ENCODE data around the gene NR2F1-AS1. TPM values are rescaled to one million over a fixed set of nuclear protein-coding genes. Genes with fewer than 3 reads are reported as not detected.
A peak's percentile ranks its signal among the peaks of the same experiment; 100 is the strongest.
"Not testable (repeated sequence)": the region's sequence is repeated elsewhere in the genome, so short reads cannot be mapped to it uniquely, and the experiment has no call there.

The NR2F1-AS1 gene
- total RNA-seq, 2 experiments from 2014 or later = not detected

DNA sequence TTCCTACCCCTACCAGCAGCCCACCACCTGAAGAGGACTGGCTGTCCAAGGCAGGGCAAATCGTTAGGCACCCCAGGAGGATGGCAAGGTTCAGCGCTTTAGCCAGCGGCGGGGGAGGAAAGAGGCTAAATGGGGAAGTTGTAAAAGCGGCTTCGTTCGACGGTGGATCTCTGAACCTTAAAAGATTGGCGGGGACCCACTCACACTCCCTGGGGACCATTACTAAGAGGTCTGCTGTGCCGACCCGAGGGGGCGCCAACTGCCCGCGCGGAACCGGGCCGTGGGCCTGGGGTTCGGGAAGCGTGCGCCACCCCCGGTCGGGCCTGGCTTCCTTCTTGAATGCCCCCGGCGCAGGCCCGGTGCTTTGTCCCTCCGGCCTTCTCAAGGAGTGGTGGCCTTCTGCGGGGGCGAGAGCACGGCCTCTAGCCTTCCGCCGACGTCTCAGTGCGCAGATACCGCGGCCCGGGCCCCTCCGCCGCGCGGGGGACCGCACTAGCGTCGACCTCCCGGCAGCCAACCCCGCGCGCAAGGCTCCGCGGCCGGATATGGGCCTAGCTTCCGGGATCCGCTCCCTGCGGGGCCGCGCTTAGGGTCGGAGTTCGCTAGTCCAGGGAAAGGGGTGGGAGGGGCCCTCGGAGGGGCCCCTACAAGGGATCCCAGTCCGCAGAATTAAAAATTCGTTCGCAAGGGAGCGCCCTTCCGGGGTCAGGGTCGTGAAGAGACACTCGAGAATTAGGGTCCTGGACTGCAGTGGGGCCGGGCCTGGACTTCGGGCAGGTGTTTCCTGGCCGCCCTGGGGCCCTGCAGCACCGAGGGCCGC is 10.5 kb downstream of the NR2F1-AS1 start:
- intact Hi-C loops (cut with micrococcal nuclease) = loop anchor here (2.0 kb wide), 2 partner anchors 14 to 32 kb away; no protein-coding TSS in a partner anchor
- no peaks in the 10 kb centered on the region for H3K36me3 Mint-ChIP-seq (ENCODE audit: low read depth)
- CTCF ChIA-PET = interaction anchor here (0.9 kb wide), 1 partner anchor 12 kb away, joined by 7 read pairs; the partner anchor contains the start of gene NR2F1

DNA sequence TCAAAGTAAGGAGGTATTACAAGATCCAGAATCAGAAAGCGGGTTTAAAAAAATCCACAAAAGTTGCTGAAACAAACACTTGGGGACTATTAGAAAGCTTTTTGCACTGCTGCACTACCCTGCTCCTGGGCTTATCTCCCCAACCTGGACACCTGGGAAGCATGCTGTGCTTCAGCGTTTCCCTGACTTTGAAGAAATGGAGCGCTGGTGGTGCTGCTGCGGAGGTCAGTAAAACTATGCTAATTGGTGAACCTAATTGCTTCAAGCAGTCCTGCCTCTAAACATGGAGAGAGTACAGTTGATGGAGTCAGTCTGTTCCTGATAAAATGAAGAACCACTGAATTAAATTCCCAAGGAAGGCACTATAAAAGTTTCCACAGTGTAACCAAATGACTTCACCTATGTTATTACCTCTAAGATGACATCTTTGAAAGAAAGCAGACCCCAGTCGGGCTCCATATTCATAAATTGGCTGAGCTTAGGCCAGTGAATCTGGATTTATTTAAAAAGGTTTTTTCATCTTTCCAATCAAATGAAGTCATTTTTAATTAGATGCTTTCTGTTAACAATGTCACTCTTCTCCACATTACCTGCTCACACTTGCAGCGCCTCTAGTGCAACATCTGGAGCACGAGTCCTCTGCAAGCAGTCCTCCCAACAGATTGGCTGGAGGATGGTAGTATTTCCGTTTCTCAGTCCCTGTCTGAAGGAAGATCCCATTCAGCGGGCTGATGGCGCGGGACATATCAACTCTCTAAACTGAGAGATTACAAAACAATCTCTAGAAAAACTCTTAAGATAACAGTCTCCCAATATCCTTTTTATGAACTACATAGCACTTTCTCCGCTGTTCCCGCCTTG is 11.5 kb downstream of the NR2F1-AS1 start:
- Mint-ChIP-seq H3K9me3 (no peaks in the 10 kb centered on the region), H3K27ac (no peak overlapping the region), H3K36me3 (ENCODE audit: low read depth) (no peaks in the 10 kb centered on the region), H3K4me3 (no peak overlapping the region), H3K27me3 (ENCODE audit: low read depth) (peaks cover 61% of the 10 kb centered on the region), H3K4me1 (ENCODE audit: low read depth) (peaks cover 24% of the 10 kb centered on the region)
- intact Hi-C loops (cut with micrococcal nuclease) = loop anchor here (2.0 kb wide), 2 partner anchors 15 to 33 kb away; no protein-coding TSS in a partner anchor
- CTCF ChIA-PET = no interaction called here
- no peak for DNase-seq

More for the DNA sequence above, 10.5 kb downstream of the NR2F1-AS1 start:
- H3K4me3 Mint-ChIP-seq = peak overlapping the region; percentile 12
- H3K27me3 Mint-ChIP-seq (ENCODE audit: low read depth) = peaks cover 71% of the 10 kb centered on the region
- H3K27ac Mint-ChIP-seq = no peak overlapping the region
- peaks cover 23% of the 10 kb centered on the region for H3K4me1 Mint-ChIP-seq (ENCODE audit: low read depth)
- DNase-seq = no peak
- H3K9me3 Mint-ChIP-seq = no peaks in the 10 kb centered on the region

DNA sequence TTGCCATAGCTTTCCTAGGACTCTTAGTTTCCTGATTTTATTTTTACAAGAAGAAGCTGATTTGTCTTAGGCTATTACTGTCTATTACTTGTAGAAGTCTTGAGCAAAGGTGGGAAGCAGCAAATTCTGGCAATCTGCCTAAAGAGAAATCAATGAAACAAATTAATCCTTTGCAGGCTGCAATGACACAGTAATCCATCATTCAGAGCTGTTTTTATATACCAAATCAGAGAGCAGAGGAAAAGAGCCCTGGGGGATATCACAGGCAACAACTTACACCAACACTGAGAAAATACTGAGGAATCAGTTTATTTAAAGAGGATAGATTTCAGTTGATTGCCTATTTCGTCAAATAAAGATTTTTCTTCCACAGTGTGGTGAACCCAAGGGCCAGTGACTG is 13.6 kb downstream of the NR2F1-AS1 start:
- peaks cover 24% of the 10 kb centered on the region for H3K4me1 Mint-ChIP-seq (ENCODE audit: low read depth)
- no peaks in the 10 kb centered on the region for H3K36me3 Mint-ChIP-seq (ENCODE audit: low read depth)
- H3K4me3 Mint-ChIP-seq = no peak overlapping the region
- CTCF ChIA-PET = no interaction called here
- no peak overlapping the region for H3K27ac Mint-ChIP-seq
- intact Hi-C loops (cut with micrococcal nuclease) = no loop called here
- DNase-seq = no peak
- H3K9me3 Mint-ChIP-seq = no peaks in the 10 kb centered on the region
- H3K27me3 Mint-ChIP-seq (ENCODE audit: low read depth) = peaks cover 47% of the 10 kb centered on the region

DNA sequence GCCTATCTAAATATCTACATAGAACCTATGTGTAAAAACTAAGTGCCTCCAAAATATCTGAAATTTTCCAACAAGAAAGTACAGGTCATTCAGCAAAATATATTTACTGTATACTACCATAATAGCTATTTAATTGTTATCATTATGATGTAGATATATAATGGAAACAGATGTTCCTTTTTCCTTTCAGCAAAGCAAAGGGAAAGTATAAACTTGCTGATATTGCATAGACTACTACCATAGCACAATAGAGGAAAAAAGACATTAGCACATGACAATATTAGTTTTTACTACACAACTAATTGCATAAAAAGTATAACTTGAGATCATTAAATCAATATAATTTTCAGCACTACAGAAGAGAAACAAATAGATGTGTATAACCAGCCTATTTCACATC is 14.9 kb downstream of the NR2F1-AS1 start:
- H3K9me3 Mint-ChIP-seq = no peaks in the 10 kb centered on the region
- intact Hi-C loops (cut with micrococcal nuclease) = no loop called here
- no peak overlapping the region for H3K27ac Mint-ChIP-seq
- H3K36me3 Mint-ChIP-seq (ENCODE audit: low read depth) = no peaks in the 10 kb centered on the region
- CTCF ChIA-PET = no interaction called here
- DNase-seq = no peak
- H3K4me3 Mint-ChIP-seq = no peak overlapping the region
- H3K4me1 Mint-ChIP-seq (ENCODE audit: low read depth) = peaks cover 13% of the 10 kb centered on the region
- H3K27me3 Mint-ChIP-seq (ENCODE audit: low read depth) = peaks cover 38% of the 10 kb centered on the region

DNA sequence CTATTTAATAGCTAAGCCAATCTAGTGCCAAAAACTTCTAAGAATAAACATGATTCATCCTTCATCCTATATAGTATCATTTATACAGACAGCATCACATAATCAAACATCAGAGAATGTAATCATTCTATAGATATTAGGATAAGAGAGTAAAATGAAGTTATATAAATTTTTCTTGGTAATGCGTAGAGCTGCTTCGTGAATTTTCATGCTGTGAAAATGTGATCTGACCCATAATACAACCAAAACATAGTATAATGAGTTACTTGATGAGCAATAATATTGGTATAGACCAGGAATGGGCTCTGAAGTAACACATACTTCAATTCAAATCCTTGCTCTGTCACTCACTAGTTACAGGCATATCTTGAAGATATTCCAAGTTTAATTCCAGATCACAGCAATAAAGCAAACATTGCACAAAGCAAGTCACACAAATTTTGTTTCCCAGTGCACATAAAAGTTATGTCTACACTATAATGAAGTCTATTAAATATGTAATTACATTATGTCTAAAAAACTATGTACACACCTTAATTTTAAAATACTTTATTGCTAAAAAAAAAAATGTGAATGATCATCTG is 23.9 kb downstream of the NR2F1-AS1 start:
- no peak for DNase-seq
- no peaks in the 10 kb centered on the region for H3K9me3 Mint-ChIP-seq
- H3K4me3 Mint-ChIP-seq = no peak overlapping the region
- no peak overlapping the region for H3K27ac Mint-ChIP-seq
- H3K36me3 Mint-ChIP-seq (ENCODE audit: low read depth) = no peaks in the 10 kb centered on the region
- peaks cover 31% of the 10 kb centered on the region for H3K27me3 Mint-ChIP-seq (ENCODE audit: low read depth)
- intact Hi-C loops (cut with micrococcal nuclease) = no loop called here
- H3K4me1 Mint-ChIP-seq (ENCODE audit: low read depth) = no peaks in the 10 kb centered on the region
- CTCF ChIA-PET = no interaction called here

DNA sequence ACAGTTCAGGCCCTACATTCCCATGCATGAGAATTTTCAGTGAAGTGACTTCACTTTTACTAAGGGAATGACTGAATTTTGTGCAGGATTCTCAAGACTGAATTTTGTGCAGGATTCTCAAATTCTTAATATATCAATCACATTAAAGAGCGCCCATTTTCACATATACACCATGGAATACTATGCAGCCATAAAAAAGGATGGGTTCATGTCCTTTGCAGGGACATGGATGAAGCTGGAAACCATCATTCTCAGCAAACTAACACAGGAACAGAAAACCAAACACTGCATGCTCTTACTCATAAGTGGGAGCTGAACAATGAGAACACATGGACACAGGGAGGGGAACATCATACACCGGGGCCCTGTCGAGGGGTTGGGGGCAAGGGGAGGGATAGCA is 31.4 kb downstream of the NR2F1-AS1 start:
- intact Hi-C loops (cut with micrococcal nuclease); H3K27ac Mint-ChIP-seq; H3K4me1 Mint-ChIP-seq (ENCODE audit: low read depth); H3K9me3 Mint-ChIP-seq; CTCF ChIA-PET; DNase-seq; H3K36me3 Mint-ChIP-seq (ENCODE audit: low read depth); H3K4me3 Mint-ChIP-seq: not testable (repeated sequence)
- peaks cover 24% of the 10 kb centered on the region for H3K27me3 Mint-ChIP-seq (ENCODE audit: low read depth)

DNA sequence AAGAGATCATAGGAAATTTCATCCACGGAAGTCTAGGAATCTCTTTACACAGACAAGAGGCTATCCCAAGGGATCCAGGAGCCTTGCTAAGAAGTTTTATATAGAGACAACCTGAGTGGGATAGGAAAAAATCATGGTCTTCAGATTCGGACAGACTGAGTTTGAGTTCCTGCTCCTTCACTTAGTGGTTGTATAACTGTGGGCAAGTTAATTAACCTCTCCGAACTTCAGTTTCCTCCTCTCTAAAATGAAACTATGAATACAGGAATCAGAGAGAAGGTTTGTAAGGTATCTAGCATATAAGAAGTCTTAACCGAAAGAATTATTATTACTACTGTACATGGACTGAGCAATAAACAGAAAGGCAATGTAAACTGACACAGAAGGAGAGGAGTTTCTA is 35.1 kb downstream of the NR2F1-AS1 start:
- H3K27ac Mint-ChIP-seq = no peak overlapping the region
- intact Hi-C loops (cut with micrococcal nuclease) = no loop called here

DNA sequence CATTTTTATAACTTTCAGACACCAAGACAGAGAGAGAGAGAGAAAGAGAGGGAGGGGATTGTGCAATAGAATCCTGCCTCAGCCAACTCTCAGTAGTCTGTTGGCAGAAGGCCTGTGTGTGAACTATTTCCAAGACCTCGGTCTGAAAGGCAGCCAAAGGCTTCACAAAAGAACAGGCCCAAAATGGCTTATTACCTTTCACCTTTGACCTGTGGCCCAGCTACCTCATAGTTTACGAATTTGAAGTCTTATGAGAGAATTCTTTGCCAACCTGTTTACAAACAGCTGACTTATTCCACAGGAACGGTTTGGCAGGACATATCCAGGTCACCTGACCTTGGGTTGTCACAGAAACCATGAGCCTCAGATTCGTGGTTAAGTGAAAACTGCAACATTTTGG is 48.6 kb downstream of the NR2F1-AS1 start:
- Mint-ChIP-seq H3K27ac (no peak overlapping the region), H3K36me3 (ENCODE audit: low read depth) (no peaks in the 10 kb centered on the region), H3K9me3 (peaks cover 15% of the 10 kb centered on the region), H3K27me3 (ENCODE audit: low read depth) (peaks cover 9% of the 10 kb centered on the region), H3K4me3 (no peak overlapping the region), H3K4me1 (ENCODE audit: low read depth) (no peaks in the 10 kb centered on the region)
- no peak for DNase-seq
- CTCF ChIA-PET = no interaction called here
- intact Hi-C loops (cut with micrococcal nuclease) = no loop called here

More for the DNA sequence above, 35.1 kb downstream of the NR2F1-AS1 start:
- Mint-ChIP-seq H3K27me3 (ENCODE audit: low read depth) (peaks cover 28% of the 10 kb centered on the region), H3K36me3 (ENCODE audit: low read depth) (no peaks in the 10 kb centered on the region), H3K4me3 (no peak overlapping the region), H3K9me3 (no peaks in the 10 kb centered on the region), H3K4me1 (ENCODE audit: low read depth) (no peaks in the 10 kb centered on the region)
- DNase-seq = no peak
- CTCF ChIA-PET = no interaction called here

DNA sequence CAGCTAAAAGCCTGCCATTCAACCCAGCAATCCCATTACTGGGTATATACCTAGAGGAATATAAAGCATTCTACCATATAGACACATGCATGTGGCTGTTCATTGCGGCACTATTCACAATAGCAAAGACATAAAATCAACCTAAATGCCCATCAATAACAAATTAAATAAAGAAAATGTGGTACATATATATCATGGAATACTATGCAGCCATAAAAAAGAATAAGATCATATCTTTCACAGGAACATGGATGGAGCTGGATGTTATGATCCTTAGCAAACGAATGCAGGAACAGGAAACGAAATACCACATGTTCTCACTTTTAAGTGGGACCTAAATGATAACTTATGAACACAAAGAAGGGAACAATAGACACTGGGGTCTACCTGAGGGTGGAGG is 59.2 kb downstream of the NR2F1-AS1 start:
- H3K36me3 Mint-ChIP-seq (ENCODE audit: low read depth); intact Hi-C loops (cut with micrococcal nuclease); H3K4me1 Mint-ChIP-seq (ENCODE audit: low read depth); H3K4me3 Mint-ChIP-seq; H3K27ac Mint-ChIP-seq; CTCF ChIA-PET; DNase-seq: not testable (repeated sequence)
- Mint-ChIP-seq H3K27me3 (ENCODE audit: low read depth) (peaks cover 17% of the 10 kb centered on the region), H3K9me3 (peaks cover 31% of the 10 kb centered on the region)

DNA sequence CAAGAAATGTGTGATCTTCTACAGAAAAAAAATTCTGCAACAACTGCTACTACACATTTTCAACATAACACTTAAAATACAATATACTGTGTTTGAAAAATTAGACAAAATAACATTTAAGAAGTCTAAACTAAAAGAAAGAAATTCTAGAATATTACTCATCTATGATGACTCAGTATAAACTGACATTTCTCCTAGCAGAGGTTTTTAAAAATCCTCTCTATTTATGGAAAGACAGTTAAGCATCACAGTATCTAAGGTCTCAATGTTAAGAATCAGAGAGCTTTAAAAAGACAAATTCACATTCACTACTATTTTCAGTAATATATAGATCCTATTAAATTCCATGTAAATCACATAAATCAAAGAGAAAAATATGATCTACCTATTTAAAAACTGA is 61.3 kb downstream of the NR2F1-AS1 start:
- Mint-ChIP-seq H3K27ac (no peak overlapping the region), H3K27me3 (ENCODE audit: low read depth) (peaks cover 16% of the 10 kb centered on the region), H3K4me3 (no peak overlapping the region), H3K4me1 (ENCODE audit: low read depth) (no peaks in the 10 kb centered on the region), H3K9me3 (peaks cover 15% of the 10 kb centered on the region), H3K36me3 (ENCODE audit: low read depth) (no peaks in the 10 kb centered on the region)
- DNase-seq = no peak
- CTCF ChIA-PET = no interaction called here
- intact Hi-C loops (cut with micrococcal nuclease) = no loop called here

DNA sequence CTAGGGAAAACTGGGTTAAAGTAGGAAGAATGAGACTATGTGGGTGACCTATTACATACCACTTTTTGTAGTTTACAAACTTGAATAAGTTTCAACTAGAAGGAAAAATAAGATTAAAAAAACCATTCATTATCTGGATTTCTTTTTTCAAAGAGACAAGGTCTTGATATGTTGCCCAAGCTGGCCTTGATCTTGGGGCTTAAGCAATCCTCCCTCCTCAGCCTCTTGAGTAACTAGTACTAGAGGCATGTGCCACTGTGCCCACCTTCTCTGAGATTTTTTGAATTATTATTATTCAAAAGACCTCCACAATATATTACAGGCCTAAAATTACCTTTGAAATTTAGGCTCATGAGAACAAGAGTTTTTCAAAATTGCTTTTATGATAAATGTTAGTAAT is 63.2 kb downstream of the NR2F1-AS1 start:
- intact Hi-C loops (cut with micrococcal nuclease) = no loop called here
- CTCF ChIA-PET = no interaction called here
- no peak overlapping the region for H3K27ac Mint-ChIP-seq
- H3K36me3 Mint-ChIP-seq (ENCODE audit: low read depth) = no peaks in the 10 kb centered on the region
- H3K9me3 Mint-ChIP-seq = peaks cover 6% of the 10 kb centered on the region
- H3K27me3 Mint-ChIP-seq (ENCODE audit: low read depth) = peaks cover 14% of the 10 kb centered on the region
- no peak overlapping the region for H3K4me3 Mint-ChIP-seq
- no peak for DNase-seq
- H3K4me1 Mint-ChIP-seq (ENCODE audit: low read depth) = no peaks in the 10 kb centered on the region

DNA sequence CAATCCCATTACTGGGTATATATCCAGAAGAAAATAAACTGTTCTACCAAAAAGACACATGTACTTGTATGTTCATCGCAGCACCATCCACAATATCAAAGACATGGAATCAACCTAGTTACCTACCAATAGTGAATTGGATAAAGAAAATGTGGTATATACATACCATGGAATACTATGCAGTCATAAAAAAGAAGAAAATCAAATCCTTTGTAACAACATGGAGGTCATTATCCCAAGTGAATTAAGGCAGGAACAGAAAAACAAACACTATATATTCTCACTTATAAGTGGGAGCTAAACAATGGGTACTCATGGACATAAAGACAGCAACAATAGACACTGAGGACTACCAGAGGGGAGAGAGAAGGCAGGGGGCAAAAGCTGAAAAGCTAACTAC is 67.7 kb downstream of the NR2F1-AS1 start:
- H3K27me3 Mint-ChIP-seq (ENCODE audit: low read depth) = peaks cover 8% of the 10 kb centered on the region
- H3K36me3 Mint-ChIP-seq (ENCODE audit: low read depth) = no peaks in the 10 kb centered on the region
- H3K27ac Mint-ChIP-seq = no peak overlapping the region
- CTCF ChIA-PET = interaction anchor here (0.6 kb wide), 1 partner anchor 1049 kb away, joined by 3 read pairs; no protein-coding TSS in a partner anchor
- no peaks in the 10 kb centered on the region for H3K9me3 Mint-ChIP-seq
- no peaks in the 10 kb centered on the region for H3K4me1 Mint-ChIP-seq (ENCODE audit: low read depth)
- intact Hi-C loops (cut with micrococcal nuclease) = no loop called here
- no peak for DNase-seq
- no peak overlapping the region for H3K4me3 Mint-ChIP-seq

Measured in activated naive CD4-positive, alpha-beta T cell treated with anti-CD3 and anti-CD28 coated beads for 36 hours (primary cell).